ENCODE measurements around the gene PPP3CA.

GRCh38 chr4:100995671-100996070 is 351.7 kb downstream of the PPP3CA start:
- TF ChIP-seq YY1 (IDR thresholded peaks at IDR 0.05; ENCODE audit: low read depth) (no peak), EGR1 (IDR thresholded peaks at IDR 0.05) (no peak), EP300 (IDR thresholded peaks at IDR 0.05; ENCODE audit: borderline replicate concordance) (no peak), MAX (IDR thresholded peaks at IDR 0.05) (no peak), RAD21 (IDR thresholded peaks at IDR 0.05; ENCODE audit: low read depth) (no peak), FOXM1 (IDR thresholded peaks at IDR 0.05; ENCODE audit: borderline replicate concordance, low read depth) (no peak), CREB1 (IDR thresholded peaks at IDR 0.05; ENCODE audit: low read depth) (no peak), TAF1 (IDR thresholded peaks at IDR 0.05; ENCODE audit: low read depth) (no peak), ZBTB7A (IDR thresholded peaks at IDR 0.05; ENCODE audit: low read depth) (no peak)
- TF ChIP-seq, protein P1, sequence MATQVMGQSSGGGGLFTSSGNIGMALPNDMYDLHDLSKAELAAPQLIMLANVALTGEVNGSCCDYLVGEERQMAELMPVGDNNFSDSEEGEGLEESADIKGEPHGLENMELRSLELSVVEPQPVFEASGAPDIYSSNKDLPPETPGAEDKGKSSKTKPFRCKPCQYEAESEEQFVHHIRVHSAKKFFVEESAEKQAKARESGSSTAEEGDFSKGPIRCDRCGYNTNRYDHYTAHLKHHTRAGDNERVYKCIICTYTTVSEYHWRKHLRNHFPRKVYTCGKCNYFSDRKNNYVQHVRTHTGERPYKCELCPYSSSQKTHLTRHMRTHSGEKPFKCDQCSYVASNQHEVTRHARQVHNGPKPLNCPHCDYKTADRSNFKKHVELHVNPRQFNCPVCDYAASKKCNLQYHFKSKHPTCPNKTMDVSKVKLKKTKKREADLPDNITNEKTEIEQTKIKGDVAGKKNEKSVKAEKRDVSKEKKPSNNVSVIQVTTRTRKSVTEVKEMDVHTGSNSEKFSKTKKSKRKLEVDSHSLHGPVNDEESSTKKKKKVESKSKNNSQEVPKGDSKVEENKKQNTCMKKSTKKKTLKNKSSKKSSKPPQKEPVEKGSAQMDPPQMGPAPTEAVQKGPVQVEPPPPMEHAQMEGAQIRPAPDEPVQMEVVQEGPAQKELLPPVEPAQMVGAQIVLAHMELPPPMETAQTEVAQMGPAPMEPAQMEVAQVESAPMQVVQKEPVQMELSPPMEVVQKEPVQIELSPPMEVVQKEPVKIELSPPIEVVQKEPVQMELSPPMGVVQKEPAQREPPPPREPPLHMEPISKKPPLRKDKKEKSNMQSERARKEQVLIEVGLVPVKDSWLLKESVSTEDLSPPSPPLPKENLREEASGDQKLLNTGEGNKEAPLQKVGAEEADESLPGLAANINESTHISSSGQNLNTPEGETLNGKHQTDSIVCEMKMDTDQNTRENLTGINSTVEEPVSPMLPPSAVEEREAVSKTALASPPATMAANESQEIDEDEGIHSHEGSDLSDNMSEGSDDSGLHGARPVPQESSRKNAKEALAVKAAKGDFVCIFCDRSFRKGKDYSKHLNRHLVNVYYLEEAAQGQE (IDR thresholded peaks at IDR 0.05; ENCODE audit: low read depth), result no peak
- TF ChIP-seq, protein P2, sequence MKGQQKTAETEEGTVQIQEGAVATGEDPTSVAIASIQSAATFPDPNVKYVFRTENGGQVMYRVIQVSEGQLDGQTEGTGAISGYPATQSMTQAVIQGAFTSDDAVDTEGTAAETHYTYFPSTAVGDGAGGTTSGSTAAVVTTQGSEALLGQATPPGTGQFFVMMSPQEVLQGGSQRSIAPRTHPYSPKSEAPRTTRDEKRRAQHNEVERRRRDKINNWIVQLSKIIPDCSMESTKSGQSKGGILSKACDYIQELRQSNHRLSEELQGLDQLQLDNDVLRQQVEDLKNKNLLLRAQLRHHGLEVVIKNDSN (IDR thresholded peaks at IDR 0.05), result no peak
